Stomach (tissue), 9 donors: ENCODE results near the gene DLG2. TPM values are rescaled to one million over a fixed set of nuclear protein-coding genes. Genes with fewer than 3 reads are reported as not detected.

Source experiments
- DNase-seq, 2 donors: peaks; one replicate each; pipeline versions ENCODE4 v3.0.0 to v3.0.0-alpha.2; 2013 to 2019
- H3K27ac ChIP-seq, 5 donors: fragments of 200-600 bp in 4 of 5; sonication (generic) in 4 of 5; one replicate each; pipeline ENCODE4 v1.5.1; 2013 to 2019; ENCODE audit warnings: mild to moderate bottlenecking in 1 of 5, moderate library complexity in 1 of 5
- H3K27me3 ChIP-seq, 3 donors: fragments of 200-600 bp; sonication (generic); one replicate each; pipeline ENCODE4 v1.5.1; 2017 to 2019; ENCODE audit warnings: mixed run types in 1 of 3
- H3K36me3 ChIP-seq, 4 donors: fragments of 200-600 bp; sonication (generic); 1 replicate in 3 of 4; 2 replicates in 1 of 4; pipeline ENCODE4 v1.5.1; 2016 to 2019
- H3K4me1 ChIP-seq, 4 donors: fragments of 200-600 bp; sonication (generic); one replicate each; pipeline ENCODE4 v1.5.1; 2016 to 2019
- H3K4me3 ChIP-seq, 4 donors: fragments of 200-600 bp; sonication (generic) in 3 of 4; one replicate each; pipeline ENCODE4 v1.5.1; 2016 to 2019; ENCODE audit warnings: mild to moderate bottlenecking in 1 of 4
- H3K9me3 ChIP-seq, 4 donors: fragments of 200-600 bp; sonication (generic); one replicate each; pipeline ENCODE4 v1.5.1; 2016 to 2019
- CTCF ChIP-seq, 7 experiments: fragments of 450-650 bp in 4 of 7; fragments of 200-600 bp in 3 of 7; sonication (generic) in 3 of 7; IDR thresholded peaks; one replicate each; pipeline ENCODE4 v1.5.1; 2016 to 2019; ENCODE audit warnings: antibody characterized with exemption in 7 of 7, control low read depth in 2 of 7, mild to moderate bottlenecking in 1 of 7
- EP300 ChIP-seq: sonication (generic); formaldehyde crosslinking; IDR thresholded peaks from one replicate; pipeline ENCODE4 v1.6.1; 2017; ENCODE audit warnings: antibody characterized with exemption
- POLR2A ChIP-seq, 4 donors: fragments of 450-650 bp; IDR thresholded peaks; one replicate each; pipeline ENCODE4 v1.6.1; 2016; ENCODE audit warnings: antibody characterized with exemption in 4 of 4, control low read depth in 2 of 4, mild to moderate bottlenecking in 1 of 4, moderate library complexity in 1 of 4
- POLR2AphosphoS5 ChIP-seq, 3 donors: sonication (generic); formaldehyde crosslinking; IDR thresholded peaks; one replicate each; pipeline ENCODE4 v1.6.1; 2016; ENCODE audit warnings: antibody characterized with exemption in 3 of 3
- WGBS, 5 donors: extraction: QIAGEN DNeasy Blood & Tissue Kit in 3 of 5; methylation state at CpG; one replicate each; pipeline versions ENCODE4 v1.1.5 to v1.1.7; 2013 to 2018; 5-methylcytosine and 5-hydroxymethylcytosine counted together
- intact Hi-C: fragments of 100-400 bp; cut with DNase I; formaldehyde crosslinking; loops from one replicate; pipeline ENCODE4 v1.15.1; 2023; ENCODE audit warnings: low total_unique reads
- polyA plus RNA-seq, 3 donors: library from polyadenylated mRNA; stranded (reverse); fragments of 200-250 nt; gene quantifications; one replicate each; pipeline ENCODE4 v1.2.3, GENCODE V29; 2013
- total RNA-seq, 5 donors: library from RNA; depleted of rRNA; stranded (reverse); fragments of >200 nt; gene quantifications; one replicate each; pipeline versions ENCODE4 v1.1.0 to v1.2.3, GENCODE V29; 2014 to 2016
- donor health status: healthy with polysubstance abuse.
- donor health status: Bipolar disorder and iron deficiency.
- donor health status: healthy.

The DLG2 gene
- total and polyA plus RNA-seq, 8 donors = 1.3 to 19.1 (median 3.5) TPM

GRCh38 chr11:84865791-84866535 is 761.2 kb downstream of the DLG2 start:
- H3K27ac ChIP-seq = no peak overlapping the region
- 62 to 92% (median 83%) methylated on average over 1 of the region's 1 CpG for WGBS, 5 donors
- H3K4me3 ChIP-seq = no peak overlapping the region
- no peaks in the 10 kb centered on the region for H3K36me3 ChIP-seq
- no peak for TF ChIP-seq POLR2A (IDR thresholded peaks at IDR 0.05)
- no peak for TF ChIP-seq CTCF (IDR thresholded peaks at IDR 0.05)
- TF ChIP-seq POLR2AphosphoS5 (IDR thresholded peaks at IDR 0.05) = no peak
- no peak for TF ChIP-seq EP300
- H3K4me1 ChIP-seq = no peaks in the 10 kb centered on the region
- H3K9me3 ChIP-seq = no peaks in the 10 kb centered on the region
- no peak for DNase-seq
- intact Hi-C loops = no loop called here
- H3K27me3 ChIP-seq = no peaks in the 10 kb centered on the region

- Histone ChIP-seq H3K9me3 (no peaks in the 10 kb centered on the region), H3K4me1 (no peaks in the 10 kb centered on the region), H3K27me3 (no peaks in the 10 kb centered on the region), H3K4me3 (no peak overlapping the region), H3K36me3 (no peaks in the 10 kb centered on the region), H3K27ac (no peak overlapping the region)
- intact Hi-C loops = no loop called here
- no peak for DNase-seq
- no peak for TF ChIP-seq EP300
- no peak for TF ChIP-seq CTCF (IDR thresholded peaks at IDR 0.05)
- no peak for TF ChIP-seq POLR2A (IDR thresholded peaks at IDR 0.05)
- no peak for TF ChIP-seq POLR2AphosphoS5 (IDR thresholded peaks at IDR 0.05)
These were observed 761.9 kb downstream of the DLG2 start for GRCh38 chr11:84865257-84865656.

- Histone ChIP-seq H3K9me3 (no peaks in the 10 kb centered on the region), H3K27ac (no peak overlapping the region), H3K27me3 (no peaks in the 10 kb centered on the region), H3K36me3 (no peaks in the 10 kb centered on the region), H3K4me3 (no peak overlapping the region), H3K4me1 (no peaks in the 10 kb centered on the region)
- DNase-seq = no peak
- intact Hi-C loops = no loop called here
- TF ChIP-seq POLR2A (IDR thresholded peaks at IDR 0.05) (no peak), CTCF (IDR thresholded peaks at IDR 0.05) (no peak), POLR2AphosphoS5 (IDR thresholded peaks at IDR 0.05) (no peak)
These were observed 769.4 kb downstream of the DLG2 start for GRCh38 chr11:84857746-84858145.

GRCh38 chr11:84855508-84856245 is 771.5 kb downstream of the DLG2 start:
- Histone ChIP-seq H3K36me3 (no peaks in the 10 kb centered on the region), H3K27ac (no peak overlapping the region), H3K9me3 (peaks cover 0 to 5% (median 0%) of the 10 kb centered on the region in 4 donors), H3K4me1 (no peaks in the 10 kb centered on the region), H3K27me3 (no peaks in the 10 kb centered on the region), H3K4me3 (no peak overlapping the region)
- WGBS, 5 donors = 70 to 84% (median 77%) methylated on average over 3 of the region's 3 CpGs
- no peak for DNase-seq
- intact Hi-C loops = no loop called here
- TF ChIP-seq CTCF (IDR thresholded peaks at IDR 0.05) = no peak
- TF ChIP-seq EP300 = no peak
- no peak for TF ChIP-seq POLR2A (IDR thresholded peaks at IDR 0.05)
